CD4-positive, alpha-beta T cell treated with Interleukin-4 for 1 hour (primary cell): ENCODE results near the gene ANO9.
"Not testable (repeated sequence)": the region's sequence is repeated elsewhere in the genome, so short reads cannot be mapped to it uniquely, and the experiment has no call there.

ENCODE experiments used
- DNase-seq, 2 donors: peaks; one replicate each; pipeline ENCODE4 v3.0.0-alpha.2; 2020 to 2022

Gene ANO9

GRCh38 chr11:399731-400211 is 42.0 kb downstream of the ANO9 start:
- DNase-seq, result no peak

DNA sequence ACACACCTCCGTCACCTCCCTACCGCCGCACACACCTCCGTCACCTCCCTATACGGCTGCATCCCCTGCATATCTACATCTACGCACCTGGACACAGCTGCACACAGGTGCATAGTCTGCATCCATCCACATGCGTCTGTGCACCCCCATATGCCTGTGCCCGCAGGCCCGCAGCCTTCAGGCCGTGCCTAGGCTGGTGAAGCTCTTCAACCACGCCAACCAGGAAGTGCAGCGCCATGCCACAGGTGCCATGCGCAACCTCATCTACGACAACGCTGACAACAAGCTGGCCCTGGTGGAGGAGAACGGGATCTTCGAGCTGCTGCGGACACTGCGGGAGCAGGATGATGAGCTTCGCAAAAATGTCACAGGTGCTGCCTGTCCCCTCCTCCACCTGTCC is 43.0 kb downstream of the ANO9 start:
- no peak for DNase-seq

DNA sequence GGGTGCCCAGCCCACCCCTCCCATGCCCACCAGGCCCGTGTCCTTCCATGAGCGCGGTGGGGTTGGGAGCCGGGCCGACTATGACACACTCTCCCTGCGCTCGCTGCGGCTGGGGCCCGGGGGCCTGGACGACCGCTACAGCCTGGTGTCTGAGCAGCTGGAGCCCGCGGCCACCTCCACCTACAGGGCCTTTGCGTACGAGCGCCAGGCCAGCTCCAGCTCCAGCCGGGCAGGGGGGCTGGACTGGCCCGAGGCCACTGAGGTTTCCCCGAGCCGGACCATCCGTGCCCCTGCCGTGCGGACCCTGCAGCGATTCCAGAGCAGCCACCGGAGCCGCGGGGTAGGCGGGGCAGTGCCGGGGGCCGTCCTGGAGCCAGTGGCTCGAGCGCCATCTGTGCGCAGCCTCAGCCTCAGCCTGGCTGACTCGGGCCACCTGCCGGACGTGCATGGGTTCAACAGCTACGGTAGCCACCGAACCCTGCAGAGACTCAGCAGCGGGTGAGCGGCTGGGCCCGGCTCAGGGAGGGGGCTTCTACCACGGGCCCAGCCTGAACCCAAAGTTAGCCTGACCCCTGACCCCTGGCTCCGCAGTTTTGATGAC is 44.8 kb downstream of the ANO9 start:
- DNase-seq, result peak; percentile 63 to 72

DNA sequence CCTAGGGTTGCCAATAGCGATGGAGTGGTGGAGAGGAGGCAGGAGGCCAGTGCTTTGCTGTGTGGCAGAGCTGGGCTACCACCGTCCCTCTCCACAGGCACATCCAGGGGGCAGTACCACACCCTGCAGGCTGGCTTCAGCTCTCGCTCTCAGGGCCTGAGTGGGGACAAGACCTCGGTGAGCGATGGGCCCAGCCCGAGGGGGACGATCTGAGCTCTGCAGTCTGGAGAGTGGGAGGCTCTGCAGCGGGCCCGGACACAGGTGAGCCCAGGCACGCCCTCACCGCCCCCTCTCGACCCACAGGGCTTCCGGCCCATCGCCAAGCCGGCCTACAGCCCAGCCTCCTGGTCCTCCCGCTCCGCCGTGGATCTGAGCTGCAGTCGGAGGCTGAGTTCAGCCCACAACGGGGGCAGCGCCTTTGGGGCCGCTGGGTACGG is 45.3 kb downstream of the ANO9 start:
- peak in 1 of 2 donors; percentile 26 for DNase-seq

- DNase-seq, result no peak
Observed at GRCh38 chr11:395866-396265, 45.9 kb downstream of the ANO9 start.

DNA sequence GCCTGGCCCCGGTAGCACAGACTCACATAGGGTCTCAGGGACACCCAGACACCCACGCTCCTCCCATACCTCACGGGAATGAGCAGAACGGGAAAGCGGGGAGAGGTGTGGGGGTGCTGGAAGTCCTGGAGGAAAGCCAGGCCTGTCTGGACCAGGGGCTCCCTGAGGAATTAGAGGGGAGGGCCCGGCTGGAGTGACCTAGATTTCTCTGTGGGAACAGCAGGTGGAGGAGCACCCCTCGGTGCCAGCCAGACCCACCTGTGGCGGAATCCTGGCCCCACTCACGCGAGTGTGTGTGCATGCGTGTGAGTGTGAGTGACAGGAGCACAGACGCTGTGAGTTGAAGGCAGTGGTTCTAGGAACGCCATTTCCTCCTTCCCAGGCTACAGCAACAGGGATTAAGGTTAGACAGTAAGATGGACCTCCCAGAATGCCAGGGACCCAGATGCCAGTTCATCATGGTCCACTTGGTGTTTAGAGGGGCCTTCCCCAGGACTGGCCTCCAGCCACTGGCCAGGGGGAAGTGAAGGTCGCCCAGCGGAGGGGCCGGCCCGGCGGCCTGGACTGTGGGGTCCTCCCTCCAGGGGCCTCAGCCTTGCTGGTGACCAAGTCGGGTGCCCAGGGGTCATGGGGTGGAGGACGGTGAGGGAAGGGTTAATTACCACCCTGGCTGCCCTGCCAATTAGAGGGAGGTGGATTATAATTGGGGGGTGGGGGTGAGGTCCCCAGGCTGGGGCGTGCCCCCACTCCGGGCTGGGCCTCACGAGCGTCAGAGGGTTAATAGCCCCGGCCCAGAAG is 46.8 kb downstream of the ANO9 start:
- no peak for DNase-seq

DNA sequence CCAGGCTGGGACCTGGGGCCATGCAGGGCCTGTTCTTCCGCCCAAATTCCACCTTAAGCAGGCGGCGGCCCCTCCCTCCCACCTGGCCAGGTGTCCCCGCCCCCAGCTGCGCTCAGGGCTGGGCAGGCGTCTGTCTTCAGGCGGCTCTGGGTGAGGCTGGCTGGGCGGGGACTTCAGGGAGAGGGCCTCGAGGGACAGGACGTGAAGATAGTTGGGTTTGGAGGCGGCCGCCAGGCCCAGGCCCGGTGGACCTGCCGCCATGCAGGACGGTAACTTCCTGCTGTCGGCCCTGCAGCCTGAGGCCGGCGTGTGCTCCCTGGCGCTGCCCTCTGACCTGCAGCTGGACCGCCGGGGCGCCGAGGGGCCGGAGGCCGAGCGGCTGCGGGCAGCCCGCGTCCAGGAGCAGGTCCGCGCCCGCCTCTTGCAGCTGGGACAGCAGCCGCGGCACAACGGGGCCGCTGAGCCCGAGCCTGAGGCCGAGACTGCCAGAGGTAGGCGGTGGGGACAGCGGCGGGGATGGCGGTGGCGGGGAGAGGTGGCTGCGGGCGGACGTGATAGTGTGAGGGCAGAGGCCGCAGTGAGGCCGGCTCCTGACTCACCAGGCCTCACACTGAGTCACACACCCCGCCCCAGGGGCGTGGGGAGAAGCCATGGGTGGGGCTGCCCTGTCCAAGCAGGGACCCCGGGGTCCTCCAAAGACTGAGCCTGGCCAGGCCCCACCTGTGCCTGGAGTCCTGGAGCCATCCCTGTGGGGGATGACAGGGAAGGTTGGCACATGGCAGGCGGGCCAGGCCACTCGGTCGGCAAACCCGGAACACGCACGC is 47.6 kb downstream of the ANO9 start, which contains the start of gene PKP3:
TSS of gene PKP3 (plus strand) at position 176 of the 824 bp plus-strand sequence. CDS start at position 260, 84 bp downstream.
- no peak for DNase-seq

GRCh38 chr11:393219-394033 is 48.4 kb downstream of the ANO9 start:
- DNase-seq, result no peak

DNA sequence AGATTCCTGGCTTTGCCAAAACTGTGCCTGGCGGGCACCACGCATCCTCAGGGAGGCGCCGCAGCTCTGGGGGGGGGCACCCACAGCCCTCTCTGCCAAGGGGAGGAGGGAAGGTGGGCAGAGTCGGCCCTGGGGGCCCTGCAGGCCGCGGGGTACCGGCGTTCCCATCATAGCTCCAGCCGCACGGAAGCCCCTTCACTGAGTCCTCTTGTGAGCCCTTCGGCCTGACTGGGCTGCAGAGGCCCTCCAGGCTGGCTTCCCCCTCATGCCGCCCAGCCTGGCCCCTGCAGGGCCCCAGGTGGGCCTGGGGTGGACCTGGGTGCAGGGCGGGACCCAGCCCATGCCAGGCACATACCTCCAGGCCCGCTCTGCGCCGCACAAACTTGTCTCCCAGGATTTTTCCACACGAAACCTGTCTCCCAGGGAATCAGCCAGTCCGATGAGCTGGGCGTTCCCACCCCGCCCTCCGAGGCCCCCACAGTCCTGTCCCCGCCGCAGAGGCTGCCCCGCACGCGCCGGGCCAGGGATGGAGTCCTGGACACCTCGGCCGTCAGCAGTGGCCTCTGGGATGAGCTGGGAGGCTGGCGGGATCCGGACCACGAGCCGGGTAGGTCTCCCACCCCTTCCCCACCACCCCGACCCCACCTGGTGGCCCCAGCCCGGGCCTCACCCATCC is 49.6 kb downstream of the ANO9 start:
- DNase-seq, result no peak

GRCh38 chr11:391117-392017 is 50.4 kb downstream of the ANO9 start:
- DNase-seq, result no peak

DNA sequence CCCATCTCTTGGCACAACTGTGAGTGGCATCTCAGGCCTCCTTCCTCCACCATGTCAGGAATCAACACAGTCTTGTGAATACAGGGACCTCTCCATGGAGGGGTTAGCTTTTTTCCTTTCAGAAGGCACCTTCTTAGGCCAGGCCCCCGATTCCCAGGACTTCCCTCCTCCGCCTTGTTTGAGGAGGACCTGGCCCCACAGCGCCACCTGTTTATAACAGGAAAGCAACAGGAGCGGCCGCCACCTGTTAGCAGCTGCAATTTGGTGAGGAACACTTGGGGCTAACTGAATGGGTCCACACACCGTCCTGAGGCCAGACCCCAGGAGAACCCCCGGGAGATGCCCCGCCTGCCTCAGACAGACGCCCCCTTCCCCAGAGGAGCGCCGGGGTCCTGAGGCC is 51.6 kb downstream of the ANO9 start:
- DNase-seq, result no peak

DNA sequence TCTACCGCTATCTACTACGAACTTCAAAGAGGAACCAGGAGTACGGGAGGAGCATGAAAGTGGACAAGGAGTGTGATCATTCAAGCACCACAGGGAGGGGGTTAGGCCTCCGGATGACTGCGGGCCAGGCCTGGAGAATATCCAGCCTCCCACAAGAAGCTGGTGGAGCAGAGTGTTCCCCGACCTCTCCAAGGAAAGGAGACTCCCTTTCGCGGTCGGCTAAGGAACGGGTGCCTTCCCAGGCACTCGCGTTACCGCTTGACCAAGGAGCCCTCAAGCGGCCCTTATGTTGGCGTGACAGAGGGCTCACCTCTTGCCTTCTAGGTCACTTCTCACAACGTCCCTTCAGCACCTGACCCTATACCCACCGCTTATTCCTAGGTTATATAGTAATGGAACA is 52.4 kb downstream of the ANO9 start:
- not testable (repeated sequence) for DNase-seq

DNA sequence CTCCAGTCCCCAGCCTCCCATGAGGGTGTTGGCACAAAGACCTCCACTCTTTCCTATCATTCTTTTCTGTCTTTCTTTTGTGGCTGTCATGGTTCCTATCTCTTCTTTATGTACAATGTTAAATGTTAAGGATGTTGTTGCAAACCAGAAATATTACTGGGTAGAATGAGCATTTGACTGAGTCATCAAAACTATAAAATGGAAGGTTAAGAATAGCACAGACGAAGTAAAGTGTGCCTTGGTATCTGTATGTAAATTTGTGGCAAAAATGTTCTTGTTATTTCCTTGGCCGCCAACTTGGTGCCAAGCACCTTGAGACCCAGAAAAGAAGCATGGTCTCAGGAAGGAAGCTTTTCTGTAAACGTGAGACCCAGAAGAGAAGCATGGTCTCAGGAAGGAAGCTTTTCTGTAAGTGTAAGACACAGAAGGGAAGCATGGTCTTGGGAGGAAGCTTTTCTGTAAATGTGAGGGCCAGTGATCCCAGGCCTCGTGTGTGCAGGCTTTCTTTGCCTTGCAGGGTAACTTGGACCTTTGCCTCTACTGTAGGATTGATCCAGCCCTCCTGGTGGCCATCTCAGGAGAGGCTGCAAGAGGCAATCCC is 54.5 kb downstream of the ANO9 start:
- DNase-seq, result no peak

GRCh38 chr11:386483-386882 is 55.3 kb downstream of the ANO9 start:
- no peak for DNase-seq

DNA sequence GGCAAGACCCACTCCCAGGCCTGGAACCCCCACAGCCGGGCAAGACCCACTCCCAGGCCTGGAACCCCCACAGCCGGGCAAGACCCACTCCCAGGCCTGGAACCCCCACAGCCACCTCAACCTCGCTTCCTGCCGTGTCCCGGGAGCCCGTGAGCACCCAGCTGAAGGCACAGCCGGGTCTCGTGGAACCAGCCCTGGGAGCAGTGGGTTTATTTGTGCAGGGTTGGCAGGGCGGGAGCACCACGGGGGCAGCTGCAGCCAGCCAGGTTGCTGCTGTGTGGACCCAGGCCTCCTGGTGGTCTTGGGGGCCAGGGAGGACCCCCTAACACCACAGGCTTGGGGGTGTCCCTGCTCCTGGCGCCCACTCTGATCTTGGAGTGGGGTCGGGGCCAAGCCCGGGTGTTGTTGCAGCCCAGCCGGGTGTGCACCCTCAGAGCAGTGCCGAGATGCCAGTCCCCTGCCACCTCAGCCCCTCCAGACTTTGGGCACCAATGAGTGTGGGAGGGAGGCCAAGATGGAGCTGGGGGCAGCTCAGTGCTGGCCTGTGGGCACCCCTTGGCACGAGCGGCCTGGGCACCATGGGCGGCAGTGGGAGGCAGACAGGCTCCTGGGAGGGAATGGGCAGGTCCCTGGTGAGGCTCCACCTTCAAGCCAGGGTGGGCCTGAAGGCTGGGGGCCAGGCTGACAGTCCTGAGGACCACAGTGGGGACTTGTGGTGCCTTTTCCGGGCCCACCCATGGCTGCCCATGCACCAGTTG is 56.0 kb downstream of the ANO9 start:
- no peak for DNase-seq

DNA sequence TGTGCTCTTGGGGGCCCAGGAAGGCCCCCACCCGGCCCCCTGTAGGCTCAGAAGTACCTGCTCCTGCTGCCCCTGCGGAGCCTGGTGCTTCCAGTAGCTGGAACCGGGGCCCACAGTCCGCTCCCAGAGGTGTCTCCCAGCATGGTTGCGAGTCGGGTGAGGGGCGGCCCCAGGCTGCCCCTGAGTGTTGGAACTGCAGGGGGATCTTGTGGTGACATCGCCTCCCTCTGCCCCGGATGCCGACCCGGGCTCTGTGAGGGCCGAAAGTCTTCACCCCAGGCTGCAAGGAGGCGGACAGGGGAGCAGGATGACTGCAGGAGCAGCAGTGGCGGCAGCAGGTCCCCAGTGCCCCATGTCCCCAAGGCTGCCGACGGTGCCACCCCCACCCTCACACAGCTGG is 57.3 kb downstream of the ANO9 start:
- DNase-seq, result no peak

GRCh38 chr11:383431-383830 is 58.4 kb downstream of the ANO9 start:
- no peak for DNase-seq

GRCh38 chr11:382081-382629 is 59.7 kb downstream of the ANO9 start:
- no peak for DNase-seq

GRCh38 chr11:381501-382072 is 60.2 kb downstream of the ANO9 start:
- no peak for DNase-seq
